ENCODE measurements around the gene ZMYND11.

The ZMYND11 gene

GRCh38 chr10:275680-276079 lies 140.4 kb downstream of the ZMYND11 start:
- H3K27ac ChIP-seq, result peak overlapping the region; percentile 59
- TF ChIP-seq CTCF (conservative IDR thresholded peaks at IDR 0.05), result no peak

- no peak for TF ChIP-seq CTCF (conservative IDR thresholded peaks at IDR 0.05)
- H3K27ac ChIP-seq, result no peak overlapping the region
Observed at GRCh38 chr10:277963-278362, 142.7 kb downstream of the ZMYND11 start.

GRCh38 chr10:278707-279106 lies 143.5 kb downstream of the ZMYND11 start:
- no peak overlapping the region for H3K27ac ChIP-seq
- TF ChIP-seq CTCF (conservative IDR thresholded peaks at IDR 0.05), result no peak

GRCh38 chr10:279232-279631 lies 144.0 kb downstream of the ZMYND11 start:
- TF ChIP-seq CTCF (conservative IDR thresholded peaks at IDR 0.05), result no peak
- H3K27ac ChIP-seq, result no peak overlapping the region

- TF ChIP-seq CTCF (conservative IDR thresholded peaks at IDR 0.05), result 0 out of 2 replicates have a peak, but pooled peaks have one; percentile 8
- no peak overlapping the region for H3K27ac ChIP-seq
Observed at GRCh38 chr10:279655-280054, 144.4 kb downstream of the ZMYND11 start.

GRCh38 chr10:282294-283139 lies 147.3 kb downstream of the ZMYND11 start:
- H3K27ac ChIP-seq, result no peak overlapping the region
- no peak for TF ChIP-seq CTCF (conservative IDR thresholded peaks at IDR 0.05)

- TF ChIP-seq CTCF (conservative IDR thresholded peaks at IDR 0.05), result no peak
- H3K27ac ChIP-seq, result no peak overlapping the region
Observed at GRCh38 chr10:283140-283479, 147.9 kb downstream of the ZMYND11 start.

All from VCaP (cell line).